Measurements from ENCODE around the gene GABRR2. TPM values are rescaled to one million over a fixed set of nuclear protein-coding genes. Genes with fewer than 3 reads are reported as not detected.

GABRR2 gene
- total and polyA plus RNA-seq, 4 donors, result 0.10 to 1.7 (median 0.35) TPM

DNA sequence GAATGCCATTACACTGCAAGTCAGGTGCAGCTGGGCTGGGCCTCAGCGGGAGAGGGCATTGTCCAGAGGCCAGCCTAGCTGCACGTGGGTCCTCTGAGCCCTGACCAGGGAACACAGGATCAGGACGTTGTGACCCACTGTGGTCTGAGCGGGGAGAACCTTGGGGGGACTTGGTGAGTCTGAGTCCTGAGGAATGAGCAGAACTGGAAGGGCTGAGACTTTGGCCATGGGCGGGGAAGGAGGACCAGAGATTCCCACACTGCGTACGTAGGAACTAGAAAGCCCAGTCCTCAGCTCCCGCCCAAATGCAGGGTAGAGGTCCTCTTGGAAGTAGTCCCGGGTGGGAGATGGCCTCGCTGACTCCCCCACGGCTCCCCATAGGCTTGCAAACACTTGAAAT, 42.5 kb downstream of the GABRR2 start:
- H3K9me3 ChIP-seq (ENCODE audit: control insufficient read depth in 4 of 4, low read length in 3 of 4), result no peaks in the 10 kb centered on the region

More for the DNA sequence above, 42.5 kb downstream of the GABRR2 start:
- H3K27me3 ChIP-seq (ENCODE audit: control insufficient read depth in 4 of 4, insufficient read depth in 4 of 4, low read length in 3 of 4), result no peaks in the 10 kb centered on the region
- DNase-seq (ENCODE audit: low spot score), result no peak
- no peak overlapping the region for H3K27ac ChIP-seq (ENCODE audit: low read depth in 1 of 2, low read length in 2 of 2)
- no peak overlapping the region for H3K4me3 ChIP-seq (ENCODE audit: low read depth in 1 of 3, low read length in 3 of 3)
- H3K9ac ChIP-seq (ENCODE audit: low read depth in 1 of 2, low read length in 2 of 2), result no peak overlapping the region
- 87% methylated on average over 11 of the region's 11 CpGs for WGBS
- no peak for TF ChIP-seq YY1 (IDR thresholded peaks at IDR 0.05)
- TF ChIP-seq, protein P1, sequence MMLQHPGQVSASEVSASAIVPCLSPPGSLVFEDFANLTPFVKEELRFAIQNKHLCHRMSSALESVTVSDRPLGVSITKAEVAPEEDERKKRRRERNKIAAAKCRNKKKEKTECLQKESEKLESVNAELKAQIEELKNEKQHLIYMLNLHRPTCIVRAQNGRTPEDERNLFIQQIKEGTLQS (IDR thresholded peaks at IDR 0.05), result no peak
- TF ChIP-seq FOXA1 (IDR thresholded peaks at IDR 0.05), result no peak
- TF ChIP-seq SP1 (IDR thresholded peaks at IDR 0.05), result no peak
- no peak for TF ChIP-seq FOXA2 (IDR thresholded peaks at IDR 0.05)
- no peak for TF ChIP-seq HNF4A (conservative IDR thresholded peaks at IDR 0.05)
- TF ChIP-seq GABPA (IDR thresholded peaks at IDR 0.05 in 1 of 2, conservative IDR thresholded peaks at IDR 0.05 in 1 of 2), result no peak
- TF ChIP-seq RAD21 (IDR thresholded peaks at IDR 0.05), result no peak
- TF ChIP-seq TAF1 (conservative IDR thresholded peaks at IDR 0.05), result no peak
- TF ChIP-seq HNF4G (IDR thresholded peaks at IDR 0.05), result no peak
- no peak for TF ChIP-seq NR2F2 (IDR thresholded peaks at IDR 0.05)
- TF ChIP-seq MAX (IDR thresholded peaks at IDR 0.05), result no peak
- TF ChIP-seq EGR1 (IDR thresholded peaks at IDR 0.05; ENCODE audit: low read depth in 2 of 2), result no peak
- TF ChIP-seq, protein P2, sequence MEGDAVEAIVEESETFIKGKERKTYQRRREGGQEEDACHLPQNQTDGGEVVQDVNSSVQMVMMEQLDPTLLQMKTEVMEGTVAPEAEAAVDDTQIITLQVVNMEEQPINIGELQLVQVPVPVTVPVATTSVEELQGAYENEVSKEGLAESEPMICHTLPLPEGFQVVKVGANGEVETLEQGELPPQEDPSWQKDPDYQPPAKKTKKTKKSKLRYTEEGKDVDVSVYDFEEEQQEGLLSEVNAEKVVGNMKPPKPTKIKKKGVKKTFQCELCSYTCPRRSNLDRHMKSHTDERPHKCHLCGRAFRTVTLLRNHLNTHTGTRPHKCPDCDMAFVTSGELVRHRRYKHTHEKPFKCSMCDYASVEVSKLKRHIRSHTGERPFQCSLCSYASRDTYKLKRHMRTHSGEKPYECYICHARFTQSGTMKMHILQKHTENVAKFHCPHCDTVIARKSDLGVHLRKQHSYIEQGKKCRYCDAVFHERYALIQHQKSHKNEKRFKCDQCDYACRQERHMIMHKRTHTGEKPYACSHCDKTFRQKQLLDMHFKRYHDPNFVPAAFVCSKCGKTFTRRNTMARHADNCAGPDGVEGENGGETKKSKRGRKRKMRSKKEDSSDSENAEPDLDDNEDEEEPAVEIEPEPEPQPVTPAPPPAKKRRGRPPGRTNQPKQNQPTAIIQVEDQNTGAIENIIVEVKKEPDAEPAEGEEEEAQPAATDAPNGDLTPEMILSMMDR (IDR thresholded peaks at IDR 0.05; ENCODE audit: low read depth, low read length, missing input control), result no peak
- TF ChIP-seq JUND (IDR thresholded peaks at IDR 0.05), result no peak
- no peak for TF ChIP-seq REST (IDR thresholded peaks at IDR 0.05)
- TF ChIP-seq ZBTB33 (IDR thresholded peaks at IDR 0.05), result no peak
- no peaks in the 10 kb centered on the region for H3K4me1 ChIP-seq (ENCODE audit: control insufficient read depth in 4 of 4, insufficient read depth in 4 of 4, low read length in 3 of 4)
- no peaks in the 10 kb centered on the region for H3K36me3 ChIP-seq (ENCODE audit: control insufficient read depth in 4 of 4, insufficient read depth in 3 of 4, low read depth in 1 of 4, low read length in 3 of 4)
